Osteocyte (in vitro differentiated cells): ENCODE results near the gene KCNQ2. TPM values are rescaled to one million over a fixed set of nuclear protein-coding genes. Genes with fewer than 3 reads are reported as not detected.

Source experiments
- DNase-seq: peaks from one replicate; pipeline ENCODE4 v3.0.0; 2021; ENCODE audit warnings: mixed read lengths; ENCODE audit not compliant: unreplicated experiment; ENCODE audit errors: extremely low spot score
- H3K27ac Mint-ChIP-seq: one replicate; pipeline ENCODE4 v1.8.0; 2021; ENCODE audit warnings: mild to moderate bottlenecking, mixed read lengths; ENCODE audit not compliant: unreplicated experiment
- H3K27me3 Mint-ChIP-seq: one replicate; pipeline ENCODE4 v1.8.0; 2021; ENCODE audit warnings: mixed read lengths; ENCODE audit not compliant: unreplicated experiment
- H3K36me3 Mint-ChIP-seq: one replicate; pipeline ENCODE4 v1.8.0; 2021; ENCODE audit warnings: mixed read lengths; ENCODE audit not compliant: unreplicated experiment
- H3K4me1 Mint-ChIP-seq: one replicate; pipeline ENCODE4 v1.8.0; 2021; ENCODE audit warnings: mixed read lengths; ENCODE audit not compliant: unreplicated experiment
- H3K4me3 Mint-ChIP-seq: one replicate; pipeline ENCODE4 v1.8.0; 2021; ENCODE audit warnings: mild to moderate bottlenecking, moderate library complexity, mixed read lengths; ENCODE audit not compliant: unreplicated experiment
- H3K9me3 Mint-ChIP-seq: one replicate; pipeline ENCODE4 v1.8.0; 2021; ENCODE audit warnings: mixed read lengths; ENCODE audit not compliant: unreplicated experiment
- total RNA-seq: library from RNA; stranded (reverse); gene quantifications from 2 replicates; pipeline ENCODE4 v1.2.1, GENCODE V29; 2021
- TF ChIP-seq, protein P1 (sequence below): fragments of 200-600 bp; sonication (generic); IDR thresholded peaks from 2 replicates; pipeline ENCODE4 v1.5.0; 2021; ENCODE audit warnings: antibody characterized with exemption, mild to moderate bottlenecking, moderate library complexity

Gene KCNQ2
- total RNA-seq, 1 donor from 2014 or later: not detected

DNA sequence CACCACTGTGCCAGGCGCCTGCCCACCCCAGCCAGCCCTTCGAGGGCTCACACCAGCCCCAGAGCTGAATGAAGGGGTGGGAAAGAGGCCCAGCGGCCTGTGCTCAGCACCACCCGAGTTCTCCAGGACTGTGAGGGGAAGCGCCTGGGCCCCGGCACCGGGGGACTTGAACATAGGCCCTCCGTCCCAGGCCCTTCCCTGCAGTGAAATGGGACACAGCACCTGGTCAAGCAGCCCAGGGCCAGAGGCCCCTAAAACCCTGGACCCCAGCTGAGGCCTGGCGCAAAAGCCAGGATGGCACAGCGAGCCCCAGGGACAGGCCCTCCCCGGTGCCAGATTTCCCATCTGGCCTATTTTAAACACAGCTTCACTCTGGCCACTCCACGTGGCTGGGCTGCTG lies 4.0 kb downstream of the KCNQ2 start:
- DNase-seq: no peak
- Mint-ChIP-seq H3K27ac (no peak overlapping the region), H3K9me3 (no peaks in the 10 kb centered on the region), H3K4me1 (no peaks in the 10 kb centered on the region), H3K4me3 (no peak overlapping the region), H3K27me3 (peaks cover 34% of the 10 kb centered on the region), H3K36me3 (no peaks in the 10 kb centered on the region)
- TF ChIP-seq, protein P1, sequence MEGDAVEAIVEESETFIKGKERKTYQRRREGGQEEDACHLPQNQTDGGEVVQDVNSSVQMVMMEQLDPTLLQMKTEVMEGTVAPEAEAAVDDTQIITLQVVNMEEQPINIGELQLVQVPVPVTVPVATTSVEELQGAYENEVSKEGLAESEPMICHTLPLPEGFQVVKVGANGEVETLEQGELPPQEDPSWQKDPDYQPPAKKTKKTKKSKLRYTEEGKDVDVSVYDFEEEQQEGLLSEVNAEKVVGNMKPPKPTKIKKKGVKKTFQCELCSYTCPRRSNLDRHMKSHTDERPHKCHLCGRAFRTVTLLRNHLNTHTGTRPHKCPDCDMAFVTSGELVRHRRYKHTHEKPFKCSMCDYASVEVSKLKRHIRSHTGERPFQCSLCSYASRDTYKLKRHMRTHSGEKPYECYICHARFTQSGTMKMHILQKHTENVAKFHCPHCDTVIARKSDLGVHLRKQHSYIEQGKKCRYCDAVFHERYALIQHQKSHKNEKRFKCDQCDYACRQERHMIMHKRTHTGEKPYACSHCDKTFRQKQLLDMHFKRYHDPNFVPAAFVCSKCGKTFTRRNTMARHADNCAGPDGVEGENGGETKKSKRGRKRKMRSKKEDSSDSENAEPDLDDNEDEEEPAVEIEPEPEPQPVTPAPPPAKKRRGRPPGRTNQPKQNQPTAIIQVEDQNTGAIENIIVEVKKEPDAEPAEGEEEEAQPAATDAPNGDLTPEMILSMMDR: no peak

DNA sequence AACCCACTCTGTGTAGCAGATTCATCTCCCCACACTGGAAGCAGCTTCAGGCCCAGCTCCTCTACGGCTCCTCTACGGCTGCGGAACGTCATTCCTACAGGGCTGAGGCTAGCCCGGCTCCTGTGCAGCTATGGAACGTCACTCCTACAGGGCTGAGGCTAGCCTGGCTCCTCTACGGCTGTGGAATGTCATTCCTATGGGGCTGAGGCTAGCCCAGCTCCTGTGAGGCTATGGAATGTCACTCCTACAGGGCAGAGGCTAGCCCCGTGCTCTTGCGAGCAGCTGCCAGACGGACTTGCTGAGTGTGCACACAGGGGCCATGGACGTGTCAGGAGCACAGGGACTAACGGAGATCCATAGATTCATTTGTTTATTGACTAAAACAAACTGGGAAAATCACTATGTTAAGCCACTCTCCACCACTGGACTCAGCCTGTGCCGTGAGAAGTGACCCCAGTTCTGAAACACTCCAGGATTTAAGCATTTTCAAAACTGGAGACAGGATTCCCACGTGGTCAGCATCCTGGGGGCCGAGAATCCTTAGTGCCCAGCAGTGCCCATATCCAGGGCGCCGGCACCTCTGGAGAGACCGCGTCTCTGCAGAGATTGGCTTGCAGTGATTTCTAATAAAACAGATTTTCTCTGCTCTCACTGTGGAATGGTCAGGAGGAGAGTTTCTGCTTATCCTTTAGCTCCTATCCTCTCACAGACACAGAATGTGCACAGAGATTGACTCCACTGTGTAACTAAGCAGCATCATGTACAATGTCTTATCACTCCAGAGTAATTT lies 5.0 kb downstream of the KCNQ2 start:
- DNase-seq: no peak
- Mint-ChIP-seq H3K4me3 (no peak overlapping the region), H3K9me3 (no peaks in the 10 kb centered on the region), H3K36me3 (no peaks in the 10 kb centered on the region), H3K27ac (no peak overlapping the region), H3K27me3 (peaks cover 42% of the 10 kb centered on the region), H3K4me1 (no peaks in the 10 kb centered on the region)
- TF ChIP-seq, protein P1: no peak

DNA sequence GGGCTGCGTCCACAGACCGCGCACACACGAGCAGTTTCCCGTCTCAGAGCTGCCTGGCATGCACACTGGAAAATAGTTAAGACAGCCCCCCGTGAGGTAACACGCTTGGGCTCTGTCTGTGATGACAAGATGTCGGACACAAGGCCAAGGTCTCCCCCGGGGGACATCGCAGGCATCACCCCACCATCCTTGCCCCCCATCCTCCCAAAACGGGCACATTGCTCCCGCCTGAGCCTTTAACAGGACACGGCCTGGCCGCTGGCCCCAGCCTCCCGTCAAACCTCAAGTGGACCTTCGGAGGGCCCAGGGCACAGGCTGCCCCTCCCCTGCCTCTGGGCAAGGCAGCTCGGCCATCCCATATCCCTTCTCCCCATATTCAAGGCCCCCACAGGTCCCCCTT lies 5.6 kb downstream of the KCNQ2 start:
- TF ChIP-seq, protein P1: no peak
- no peaks in the 10 kb centered on the region for H3K4me1 Mint-ChIP-seq
- H3K27ac Mint-ChIP-seq: no peak overlapping the region
- no peak overlapping the region for H3K4me3 Mint-ChIP-seq
- H3K36me3 Mint-ChIP-seq: no peaks in the 10 kb centered on the region
- DNase-seq: no peak
- H3K27me3 Mint-ChIP-seq: peaks cover 43% of the 10 kb centered on the region
- H3K9me3 Mint-ChIP-seq: no peaks in the 10 kb centered on the region

DNA sequence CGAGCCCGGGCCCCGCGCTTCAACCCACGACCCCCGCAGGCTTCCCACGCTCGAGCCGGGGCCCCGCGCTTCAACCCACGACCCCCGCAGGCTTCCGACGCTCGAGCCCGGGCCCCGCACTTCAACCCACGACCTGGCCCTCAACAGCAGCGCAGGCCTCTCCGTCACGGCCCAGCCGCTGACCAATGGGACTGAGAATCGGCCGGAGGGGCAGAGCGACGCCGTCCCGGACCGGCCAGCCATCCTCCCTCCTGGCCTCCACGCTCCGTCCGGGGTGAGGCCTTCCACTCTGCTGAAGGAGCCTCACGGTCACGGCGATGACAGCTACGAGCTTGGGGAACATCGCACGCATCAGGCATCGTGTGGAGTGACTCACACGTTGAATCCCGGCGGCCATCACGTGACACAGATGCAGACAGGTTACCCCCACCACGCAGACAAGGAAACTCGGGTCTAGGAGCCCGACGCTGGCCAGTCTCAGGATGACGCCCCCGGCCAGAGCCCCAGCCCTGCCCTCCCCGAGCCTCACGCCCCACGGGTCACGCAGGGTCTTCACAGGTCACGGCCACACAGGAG lies 6.1 kb downstream of the KCNQ2 start:
- no peaks in the 10 kb centered on the region for H3K9me3 Mint-ChIP-seq
- no peaks in the 10 kb centered on the region for H3K36me3 Mint-ChIP-seq
- DNase-seq: no peak
- TF ChIP-seq, protein P1: no peak
- no peak overlapping the region for H3K4me3 Mint-ChIP-seq
- no peak overlapping the region for H3K27ac Mint-ChIP-seq
- peaks cover 43% of the 10 kb centered on the region for H3K27me3 Mint-ChIP-seq
- H3K4me1 Mint-ChIP-seq: no peaks in the 10 kb centered on the region

DNA sequence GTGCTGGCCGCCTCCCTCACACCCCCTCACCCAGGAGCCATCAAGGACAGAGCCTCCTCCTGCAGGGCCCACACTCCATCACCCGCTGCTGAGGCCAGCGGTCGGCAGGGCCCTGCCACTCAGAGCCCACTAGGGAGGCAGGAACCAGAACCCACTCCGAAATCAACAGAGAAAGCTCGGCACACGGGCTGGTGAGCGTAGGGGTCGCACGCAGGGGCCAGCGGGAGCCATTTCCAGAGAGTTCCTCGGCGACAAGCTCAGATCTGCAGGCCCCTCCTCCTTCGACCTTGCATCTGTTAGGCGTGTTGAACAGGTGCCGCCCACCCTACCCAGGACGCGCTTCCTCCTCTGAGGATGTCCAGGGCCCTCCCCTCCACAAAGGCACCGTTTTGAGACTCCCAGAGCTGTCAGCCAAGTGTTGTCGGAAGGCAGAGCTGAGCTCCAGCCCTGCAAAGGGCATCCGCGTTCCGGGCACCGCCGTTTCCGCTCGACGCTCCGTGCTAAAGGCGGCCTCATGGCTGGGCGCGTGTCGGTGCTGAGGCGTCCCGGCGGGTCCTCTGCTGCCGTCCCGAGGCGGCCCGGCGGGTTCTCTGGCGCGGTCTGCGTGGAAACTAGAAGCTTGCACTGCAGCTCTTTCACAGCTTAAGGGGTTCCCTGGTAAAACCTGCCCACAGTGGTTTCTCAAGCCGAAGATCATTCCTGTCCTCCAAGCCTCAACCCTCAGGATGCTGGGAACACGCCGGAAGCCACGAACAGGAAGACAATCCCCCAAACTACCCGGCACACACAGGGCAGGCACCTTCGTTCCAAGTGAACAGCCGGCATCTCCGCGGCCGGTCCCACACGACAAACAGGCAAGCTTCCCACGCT lies 6.8 kb downstream of the KCNQ2 start:
- H3K9me3 Mint-ChIP-seq: no peaks in the 10 kb centered on the region
- H3K36me3 Mint-ChIP-seq: no peaks in the 10 kb centered on the region
- no peak overlapping the region for H3K4me3 Mint-ChIP-seq
- no peaks in the 10 kb centered on the region for H3K4me1 Mint-ChIP-seq
- TF ChIP-seq, protein P1: no peak
- H3K27me3 Mint-ChIP-seq: peaks cover 40% of the 10 kb centered on the region
- no peak overlapping the region for H3K27ac Mint-ChIP-seq
- no peak for DNase-seq
